Measurements from ENCODE around the gene MAP7.

MAP7 gene

DNA sequence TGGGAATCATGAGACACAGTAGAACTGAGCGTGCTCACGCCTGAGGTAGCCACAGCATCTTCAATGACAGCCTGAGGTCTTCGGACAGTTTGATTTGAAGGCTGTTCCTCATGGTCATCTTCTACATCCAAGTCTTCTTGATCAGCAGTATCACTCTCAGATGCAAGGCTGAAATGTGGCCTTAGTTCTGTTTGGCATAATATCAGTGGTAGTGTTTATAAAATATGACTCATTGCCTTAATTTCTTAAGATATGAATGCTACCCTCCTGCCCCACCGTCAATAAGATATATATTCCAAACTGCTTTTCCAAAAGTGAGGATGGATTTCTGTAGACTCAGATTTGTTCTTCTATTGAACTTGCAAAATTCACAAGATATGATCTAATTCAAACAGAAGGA lies 17.5 kb upstream of the MAP7 start:
- in situ Hi-C loops (cut with HindIII; ENCODE audit: low pct_ligation_motif_present, low pct_unique_long_range_greater_than_20kb, low sequenced_read_pairs): no loop called here
- DNase-seq: no peak

DNA sequence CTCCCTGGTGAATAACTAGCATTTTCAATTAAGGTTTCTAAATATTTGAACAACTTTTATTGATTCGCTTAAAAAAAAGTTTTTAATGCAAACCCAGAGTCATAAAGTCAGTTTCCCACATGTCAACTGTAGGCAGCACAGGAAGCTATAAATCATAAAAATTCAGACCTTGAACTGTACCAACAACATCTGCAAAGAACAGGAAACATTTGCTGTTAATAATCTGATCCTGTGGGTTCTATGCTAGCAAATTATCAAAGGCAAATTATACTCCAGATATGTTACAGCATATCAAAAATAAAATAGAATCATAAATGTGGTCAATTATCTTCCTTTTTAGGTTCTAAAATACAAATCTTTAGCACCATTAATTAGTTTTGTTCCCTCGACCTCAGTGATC lies 16.6 kb upstream of the MAP7 start:
- in situ Hi-C loops (cut with HindIII; ENCODE audit: low pct_ligation_motif_present, low pct_unique_long_range_greater_than_20kb, low sequenced_read_pairs): no loop called here
- no peak for DNase-seq

DNA sequence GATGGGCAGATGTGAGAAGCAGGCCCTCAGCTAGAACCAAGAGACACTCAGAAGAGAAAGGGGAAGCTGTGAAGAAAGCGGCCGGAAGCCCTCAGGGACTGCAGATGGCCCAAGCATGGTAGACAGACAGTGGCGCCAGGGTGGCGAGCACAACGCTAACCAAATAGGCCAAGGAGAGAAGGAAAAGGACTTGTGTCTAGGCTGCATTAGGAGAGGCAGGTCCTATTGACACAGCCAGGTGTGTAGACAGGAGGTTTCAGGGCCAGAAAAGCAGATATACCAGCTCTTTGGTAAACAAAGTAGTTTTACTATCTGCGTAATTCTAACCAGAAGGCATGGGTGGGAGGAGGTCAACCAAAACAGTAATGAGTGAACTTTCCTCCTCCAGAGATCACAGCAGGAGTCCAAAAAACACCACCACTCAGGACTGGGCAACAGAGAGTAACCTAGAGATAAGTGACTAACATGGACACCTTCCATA lies 15.8 kb upstream of the MAP7 start:
- in situ Hi-C loops (cut with HindIII; ENCODE audit: low pct_ligation_motif_present, low pct_unique_long_range_greater_than_20kb, low sequenced_read_pairs): no loop called here
- DNase-seq: no peak

DNA sequence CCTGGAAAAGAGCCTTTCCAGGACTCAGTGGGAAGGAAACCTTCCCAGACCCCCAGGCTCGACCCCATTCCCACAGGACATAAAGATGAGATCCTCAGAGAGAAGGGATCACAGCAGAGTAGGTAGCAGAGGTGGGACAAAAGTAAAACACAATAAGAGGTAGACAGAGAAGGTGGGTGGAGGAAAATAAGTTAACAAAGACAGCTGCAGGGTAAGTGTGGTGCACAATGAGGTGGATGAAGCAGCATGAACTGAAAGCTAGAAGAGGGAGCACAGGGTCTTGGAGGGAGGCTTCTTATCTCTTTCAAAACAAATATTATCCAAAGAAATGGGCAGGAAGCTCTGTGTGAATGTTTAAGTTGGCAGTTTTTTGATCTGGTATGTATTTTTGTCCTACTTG lies 14.0 kb upstream of the MAP7 start:
- in situ Hi-C loops (cut with HindIII; ENCODE audit: low pct_ligation_motif_present, low pct_unique_long_range_greater_than_20kb, low sequenced_read_pairs): no loop called here
- no peak for DNase-seq

DNA sequence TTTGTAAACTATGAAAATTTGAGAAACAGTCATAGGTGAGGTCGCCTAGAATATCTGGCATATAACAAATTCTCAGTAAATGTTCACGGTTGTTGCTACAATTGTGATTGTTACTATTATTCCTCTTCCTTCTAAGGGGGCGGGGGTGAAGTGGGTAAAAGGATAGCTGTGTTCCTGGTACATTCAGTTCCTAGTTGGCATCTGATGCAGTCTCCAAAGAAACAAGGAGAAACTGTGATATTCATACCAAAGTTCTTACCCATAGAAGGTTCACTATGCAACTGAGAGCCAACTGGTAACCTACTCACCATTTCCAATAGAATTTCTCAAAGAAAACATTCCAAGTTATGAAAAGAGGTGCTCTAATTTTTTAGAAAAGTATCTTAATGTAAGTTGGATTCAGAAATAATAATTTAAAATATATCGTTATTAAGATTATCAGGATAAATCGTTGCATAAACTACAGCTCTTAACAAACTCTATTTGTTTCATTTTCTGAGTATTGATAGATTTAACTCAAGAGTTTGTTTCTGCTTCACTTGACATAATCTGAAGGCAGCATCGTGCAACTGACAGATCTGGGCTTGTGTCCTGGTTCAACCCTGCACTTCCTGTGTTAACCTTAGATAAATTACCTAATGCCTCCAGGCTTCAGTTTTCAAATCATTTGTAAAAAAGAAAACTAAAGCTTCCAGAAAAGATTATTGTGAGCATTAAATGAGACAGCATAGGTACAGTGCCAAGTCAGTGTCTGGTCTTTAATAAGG lies 13.3 kb upstream of the MAP7 start:
- DNase-seq: no peak
- in situ Hi-C loops (cut with HindIII; ENCODE audit: low pct_ligation_motif_present, low pct_unique_long_range_greater_than_20kb, low sequenced_read_pairs): no loop called here

DNA sequence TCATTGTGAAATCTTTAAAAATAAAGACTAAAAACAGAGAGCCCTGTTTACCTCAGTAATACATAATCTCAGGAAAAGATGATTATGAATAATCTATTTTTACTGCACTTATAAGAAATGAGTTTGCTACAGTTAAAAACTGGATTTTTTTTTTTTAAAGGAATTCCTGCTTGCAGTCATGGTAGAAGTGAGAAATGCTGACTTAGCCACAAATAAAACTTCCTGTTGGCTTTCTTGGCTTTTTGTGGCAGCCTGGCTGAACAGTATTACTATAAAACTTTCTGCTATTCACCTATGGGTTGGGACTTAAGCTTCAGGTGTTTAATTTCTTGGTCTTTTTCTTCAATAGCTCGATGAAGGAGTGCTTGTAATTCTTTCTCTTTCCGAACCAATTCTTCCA lies 12.0 kb upstream of the MAP7 start:
- no peak for DNase-seq
- in situ Hi-C loops (cut with HindIII; ENCODE audit: low pct_ligation_motif_present, low pct_unique_long_range_greater_than_20kb, low sequenced_read_pairs): no loop called here

DNA sequence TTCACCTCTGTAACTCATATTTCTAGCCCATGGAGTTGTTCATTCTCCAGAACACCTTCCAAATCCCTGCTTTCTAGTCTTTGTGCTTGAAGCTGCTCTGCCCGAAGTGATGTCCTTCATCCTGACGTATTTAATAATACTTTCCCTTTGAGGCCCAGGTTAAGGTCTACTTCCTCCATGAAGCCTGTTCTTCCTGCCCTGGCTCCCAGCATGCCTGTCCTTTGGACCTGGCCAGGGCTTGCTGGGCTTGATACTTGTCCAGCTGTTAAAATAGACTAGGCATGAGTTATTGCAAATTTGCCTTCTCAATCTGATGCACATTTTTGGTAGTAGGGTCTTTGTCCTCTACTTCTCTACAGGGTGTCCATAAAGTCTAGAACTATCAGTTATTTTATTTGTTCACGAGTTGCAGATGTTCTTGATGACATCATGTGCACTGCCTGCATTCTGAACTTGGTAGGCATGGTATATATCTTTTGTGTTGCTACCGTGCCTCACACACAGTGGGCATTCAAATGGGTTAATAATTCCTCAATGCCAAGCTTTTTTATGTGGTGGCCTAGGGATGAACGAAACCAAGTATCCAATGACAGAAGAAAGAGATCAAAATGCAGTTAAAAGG lies 3.1 kb upstream of the MAP7 start:
- in situ Hi-C loops (cut with HindIII; ENCODE audit: low pct_ligation_motif_present, low pct_unique_long_range_greater_than_20kb, low sequenced_read_pairs): no loop called here
- no peak for DNase-seq

DNA sequence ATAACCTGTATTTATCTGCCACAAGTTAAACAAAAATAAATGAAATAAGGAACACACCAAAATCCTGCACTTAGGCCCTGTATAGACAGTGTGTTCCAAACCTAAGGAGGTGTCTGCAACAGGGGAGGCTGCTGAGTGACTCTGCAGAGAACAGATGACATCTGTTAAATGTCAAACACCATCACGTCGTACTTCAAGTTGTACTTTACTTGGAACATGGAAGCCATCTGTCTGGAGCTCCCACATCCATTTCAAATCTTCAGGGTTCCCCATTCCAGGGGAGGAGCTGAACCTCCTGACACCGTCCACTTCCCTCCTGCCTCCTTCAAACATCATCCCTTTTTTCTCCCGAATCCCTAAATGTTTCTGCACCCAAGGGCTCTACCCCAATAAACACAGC lies 1.8 kb upstream of the MAP7 start:
- DNase-seq: no peak
- in situ Hi-C loops (cut with HindIII; ENCODE audit: low pct_ligation_motif_present, low pct_unique_long_range_greater_than_20kb, low sequenced_read_pairs): no loop called here

DNA sequence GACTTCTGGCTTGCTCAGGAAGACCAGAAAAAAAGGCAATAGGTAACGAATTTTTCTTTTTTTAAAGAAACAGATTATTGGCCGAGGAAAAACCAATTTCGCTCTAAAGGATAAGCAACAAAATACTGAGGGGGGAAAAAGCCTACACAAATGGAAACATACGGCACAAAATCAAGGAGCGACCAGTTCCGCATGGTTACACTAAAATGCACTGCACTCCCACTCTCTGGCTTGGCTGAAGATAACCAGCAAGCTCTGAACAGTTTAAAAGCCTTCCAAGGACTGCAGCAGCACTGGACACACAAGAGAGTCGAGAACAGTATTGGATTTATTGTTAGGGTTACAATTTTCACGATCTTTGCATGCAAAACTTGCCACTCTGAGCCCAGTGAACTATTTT lies 881 bp upstream of the MAP7 start:
- in situ Hi-C loops (cut with HindIII; ENCODE audit: low pct_ligation_motif_present, low pct_unique_long_range_greater_than_20kb, low sequenced_read_pairs): no loop called here
- peak; percentile 10 for DNase-seq

DNA sequence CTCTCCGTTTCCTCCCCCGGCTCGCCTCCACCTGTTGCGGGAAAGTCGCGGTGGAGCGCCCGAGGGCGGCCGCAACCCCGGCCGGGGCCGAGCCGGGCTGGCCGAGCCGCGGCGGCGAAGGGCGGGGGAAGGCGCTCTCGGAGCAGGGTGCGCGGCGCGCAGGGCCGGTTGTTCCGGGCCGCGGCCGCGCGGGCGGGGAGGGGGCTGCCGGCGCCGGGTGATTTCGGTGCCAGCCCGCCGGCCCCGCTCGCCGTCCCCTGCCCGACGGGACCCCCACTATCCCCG lies 235 bp downstream of the MAP7 start:
- in situ Hi-C loops (cut with HindIII; ENCODE audit: low pct_ligation_motif_present, low pct_unique_long_range_greater_than_20kb, low sequenced_read_pairs): no loop called here
- DNase-seq: peak; percentile 24

DNA sequence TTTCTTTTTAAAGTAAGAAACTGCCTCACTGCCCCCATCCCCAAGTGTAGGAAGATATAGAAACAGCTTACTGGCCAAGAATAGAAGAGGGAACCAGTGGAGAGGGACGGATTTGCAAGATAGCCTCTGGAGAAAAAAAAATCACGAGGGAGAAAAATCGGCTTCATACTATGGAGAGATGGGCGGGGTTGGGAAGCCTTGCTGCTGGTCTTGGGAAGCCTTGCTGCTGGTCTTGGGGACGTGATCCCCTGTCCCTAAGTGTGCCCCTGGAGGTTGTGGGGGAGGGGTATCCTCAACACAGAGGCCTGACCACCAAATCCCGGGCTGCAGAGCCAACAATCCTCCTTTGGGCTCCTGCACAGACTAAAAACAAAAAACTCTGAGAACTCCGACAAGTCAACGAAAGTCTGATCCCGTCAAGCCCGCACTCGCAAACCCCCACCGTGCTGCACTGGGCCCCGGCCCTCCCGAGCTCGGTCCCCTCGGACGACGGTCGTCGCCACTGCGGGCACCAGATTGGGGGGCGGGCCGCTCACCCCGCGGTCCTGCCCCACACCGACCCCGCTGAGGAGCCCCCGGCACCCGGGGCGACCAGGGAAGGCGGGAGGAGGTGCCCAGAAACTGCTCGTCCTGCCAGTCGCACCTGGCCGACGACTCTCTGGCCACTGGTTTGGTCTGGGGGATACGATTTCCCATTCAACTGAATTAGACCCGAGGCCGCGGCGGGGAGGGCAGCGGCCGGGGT lies 750 bp downstream of the MAP7 start:
- in situ Hi-C loops (cut with HindIII; ENCODE audit: low pct_ligation_motif_present, low pct_unique_long_range_greater_than_20kb, low sequenced_read_pairs): no loop called here
- DNase-seq: peak; percentile 31

DNA sequence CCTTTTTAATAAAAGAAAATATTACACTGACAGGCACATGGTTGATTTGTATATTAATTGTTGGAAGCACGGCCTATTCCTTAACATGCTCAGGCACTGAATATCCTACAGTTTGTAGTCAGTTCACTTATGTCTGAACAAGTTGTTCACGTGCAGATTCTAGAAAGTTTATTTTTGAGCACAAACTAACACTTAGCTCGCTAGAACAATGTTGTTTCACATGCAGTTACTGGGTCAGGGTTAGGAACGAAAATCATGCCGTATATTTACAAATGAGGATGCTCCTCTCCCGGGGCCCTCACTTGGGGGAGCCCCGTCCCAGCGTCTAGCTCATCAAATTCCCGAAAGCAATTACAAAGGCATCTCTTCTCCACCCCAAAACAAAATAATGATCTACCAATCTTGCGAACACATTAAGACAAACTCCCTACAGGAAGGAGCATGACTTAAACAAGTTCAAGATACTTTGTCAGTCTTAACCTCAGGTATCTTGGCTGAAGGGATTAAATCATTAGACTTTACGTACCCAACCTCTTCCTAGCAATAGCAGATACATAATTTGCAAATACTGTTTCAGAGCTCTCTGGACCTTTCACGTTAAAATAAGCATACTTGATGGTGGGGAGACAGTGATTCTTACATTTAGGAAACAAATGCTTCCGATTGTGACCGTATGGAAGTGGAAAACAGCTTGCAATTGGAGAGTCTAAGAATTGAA lies 1.5 kb downstream of the MAP7 start:
- in situ Hi-C loops (cut with HindIII; ENCODE audit: low pct_ligation_motif_present, low pct_unique_long_range_greater_than_20kb, low sequenced_read_pairs): no loop called here
- DNase-seq: no peak

DNA sequence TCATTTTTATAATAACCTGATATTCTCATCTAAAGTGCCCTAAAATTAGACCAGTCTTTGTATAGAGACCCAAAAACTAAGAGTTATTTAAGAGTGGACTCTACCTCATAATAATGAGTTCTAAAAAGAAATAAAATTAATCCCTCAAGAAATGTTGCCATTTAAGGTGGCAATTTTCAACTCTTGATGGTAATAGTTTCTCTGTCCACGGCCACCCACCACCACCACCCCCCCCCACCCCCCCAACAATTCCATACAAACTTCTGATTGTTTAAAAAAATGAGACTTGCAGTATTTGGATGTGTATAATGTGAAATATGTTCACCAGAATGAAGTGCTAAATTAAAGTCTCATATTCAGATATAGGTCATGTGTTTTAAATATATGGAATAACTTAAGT lies 2.4 kb downstream of the MAP7 start:
- no peak for DNase-seq
- in situ Hi-C loops (cut with HindIII; ENCODE audit: low pct_ligation_motif_present, low pct_unique_long_range_greater_than_20kb, low sequenced_read_pairs): no loop called here

DNA sequence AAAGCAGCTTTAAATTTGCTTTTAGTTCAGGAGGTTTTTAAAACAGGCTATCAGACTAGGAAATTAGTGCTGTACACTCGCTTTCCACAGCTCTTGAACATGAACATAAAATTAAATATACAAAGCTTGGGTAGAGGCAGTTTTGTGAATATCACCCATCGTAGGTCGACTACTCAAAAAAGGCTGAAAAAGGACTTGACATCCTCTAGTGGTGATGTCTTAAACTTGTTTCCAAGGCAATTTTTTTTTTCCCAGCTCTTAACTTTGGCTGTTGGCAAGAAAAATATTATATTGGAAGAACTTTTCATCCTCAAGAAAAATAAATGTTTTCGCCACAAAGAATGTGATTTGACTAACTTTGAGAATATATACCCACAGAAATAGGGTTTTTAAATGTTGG lies 2.9 kb downstream of the MAP7 start:
- DNase-seq: peak; percentile 67
- in situ Hi-C loops (cut with HindIII; ENCODE audit: low pct_ligation_motif_present, low pct_unique_long_range_greater_than_20kb, low sequenced_read_pairs): no loop called here

DNA sequence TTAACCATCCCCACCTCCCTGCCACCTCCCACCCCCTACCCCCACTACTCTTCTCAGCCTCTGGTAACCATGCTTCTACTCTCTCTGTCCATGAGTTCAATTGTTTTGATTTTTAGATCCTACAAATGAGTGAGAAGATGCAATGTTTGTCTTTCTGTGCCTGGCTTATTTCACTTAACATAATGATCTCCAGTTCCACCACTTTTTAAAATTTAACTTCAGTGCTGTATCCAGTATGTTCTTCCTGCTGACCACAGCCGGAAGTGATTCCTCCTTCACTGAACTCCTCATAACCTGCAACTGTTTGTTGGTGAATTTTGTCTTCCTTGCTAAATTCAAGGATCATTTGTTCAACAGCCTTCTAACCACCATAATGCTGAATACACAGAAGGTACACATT lies 3.9 kb downstream of the MAP7 start:
- in situ Hi-C loops (cut with HindIII; ENCODE audit: low pct_ligation_motif_present, low pct_unique_long_range_greater_than_20kb, low sequenced_read_pairs): no loop called here
- DNase-seq: no peak

DNA sequence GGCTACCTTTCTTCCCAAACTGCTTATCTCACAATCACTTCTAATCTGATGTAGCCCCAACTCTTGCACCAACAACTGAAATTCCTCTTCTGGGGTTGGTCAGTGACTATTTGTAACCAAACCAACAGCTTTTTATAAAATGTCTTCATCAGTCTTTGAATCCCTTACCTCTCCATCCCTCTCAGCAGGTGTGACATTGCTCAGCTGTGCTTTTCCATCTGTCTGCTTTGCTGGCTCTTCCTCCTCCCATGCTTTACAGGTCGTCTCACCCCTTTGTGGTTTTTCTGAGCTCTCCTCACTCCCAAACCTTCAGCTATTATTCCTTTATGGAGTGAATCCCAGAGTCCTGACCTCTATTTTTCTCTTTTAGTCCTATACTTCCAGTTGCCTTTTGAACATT lies 5.9 kb downstream of the MAP7 start:
- in situ Hi-C loops (cut with HindIII; ENCODE audit: low pct_ligation_motif_present, low pct_unique_long_range_greater_than_20kb, low sequenced_read_pairs): no loop called here
- no peak for DNase-seq

DNA sequence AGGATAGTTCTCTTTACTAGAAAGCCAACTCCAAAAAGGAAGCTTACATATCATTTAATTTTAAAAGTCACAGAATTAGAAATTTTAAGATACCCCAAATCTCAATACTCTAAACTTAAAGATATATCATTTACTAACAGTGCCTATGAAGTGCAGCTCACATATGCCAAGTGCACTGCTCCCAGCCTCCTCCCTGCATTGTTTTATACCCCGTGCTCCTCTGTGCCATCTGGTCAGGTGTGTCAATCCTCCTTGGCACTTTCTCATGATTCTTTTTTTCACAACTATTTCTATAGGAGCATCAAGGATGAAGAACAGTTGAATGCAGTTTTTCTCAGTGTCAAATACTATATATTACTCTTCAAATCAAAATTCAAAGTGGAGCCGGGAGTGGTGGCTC lies 8.8 kb downstream of the MAP7 start:
- no peak for DNase-seq
- in situ Hi-C loops (cut with HindIII; ENCODE audit: low pct_ligation_motif_present, low pct_unique_long_range_greater_than_20kb, low sequenced_read_pairs): no loop called here

DNA sequence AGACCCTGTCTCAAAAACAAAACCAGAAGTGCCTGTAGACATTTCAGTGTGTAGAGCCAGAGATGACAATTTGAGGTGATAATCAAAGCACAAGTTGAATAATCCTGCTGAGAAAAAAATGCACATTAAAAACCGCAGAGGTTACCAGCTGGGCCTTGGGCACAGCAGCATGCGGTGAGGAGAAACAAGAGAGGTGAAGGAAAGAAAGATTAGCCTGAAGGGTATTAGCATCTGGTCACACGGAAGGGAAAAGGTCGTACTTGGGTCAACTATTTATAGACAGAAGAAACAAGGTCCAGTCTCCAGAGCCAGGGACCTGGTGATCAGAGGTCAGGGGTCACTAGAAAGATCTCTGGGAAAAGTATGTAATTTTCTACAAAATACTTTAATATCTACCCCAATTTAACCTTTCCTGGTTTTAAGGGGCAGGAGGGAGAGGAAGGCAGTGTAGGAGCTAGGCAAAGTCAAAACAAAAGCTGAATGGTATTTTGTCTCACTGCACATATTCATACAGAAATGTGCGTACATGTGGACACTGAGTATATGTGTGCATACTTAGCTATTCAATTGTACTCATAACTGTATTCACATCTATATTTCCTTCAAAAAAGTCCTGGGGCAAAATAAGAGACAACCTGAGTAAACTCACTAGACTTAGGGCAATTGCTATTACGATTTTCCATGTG lies 10.1 kb downstream of the MAP7 start:
- no peak for DNase-seq
- in situ Hi-C loops (cut with HindIII; ENCODE audit: low pct_ligation_motif_present, low pct_unique_long_range_greater_than_20kb, low sequenced_read_pairs): no loop called here

DNA sequence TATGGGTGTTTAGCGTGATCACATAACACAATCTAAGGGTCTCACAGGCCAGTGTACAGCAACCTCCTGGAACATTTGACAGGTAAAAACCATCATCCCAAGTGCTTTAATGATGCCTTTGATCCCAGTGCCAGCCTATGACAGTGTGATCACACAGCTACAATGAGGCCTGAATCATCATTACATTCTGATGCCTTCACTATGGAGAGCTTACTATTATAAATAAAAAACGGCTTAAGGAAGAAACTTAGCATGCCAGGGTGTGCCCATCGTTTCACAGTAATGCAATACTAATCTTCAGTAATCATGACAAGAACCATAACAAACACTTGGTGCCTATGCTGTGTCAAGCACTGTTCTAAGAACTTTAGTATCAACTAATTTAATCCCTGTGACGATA lies 11.4 kb downstream of the MAP7 start:
- in situ Hi-C loops (cut with HindIII; ENCODE audit: low pct_ligation_motif_present, low pct_unique_long_range_greater_than_20kb, low sequenced_read_pairs): no loop called here
- DNase-seq: no peak
